HTR-8/SVneo (cell line): ENCODE results near the gene ZNF619.

Source experiments
- DNase-seq: peaks from one replicate; pipeline ENCODE4 v3.0.0; 2011; ENCODE audit warnings: low spot score, mixed read lengths; ENCODE audit not compliant: insufficient read length
- FAIRE-seq: peaks from 2 replicates; lab custom pipeline; 2011; peaks lifted over from hg19 to GRCh38; lab: Jason Lieb, UNC

Gene ZNF619

GRCh38 chr3:40464339-40465110 is 12.4 kb upstream of the ZNF619 start:
- no peak for FAIRE-seq

GRCh38 chr3:40465111-40465407 is 11.9 kb upstream of the ZNF619 start:
- no peak for FAIRE-seq
- DNase-seq = no peak

More at GRCh38 chr3:40464339-40465110, 12.4 kb upstream of the ZNF619 start:
- DNase-seq = no peak

- no peak for DNase-seq
- no peak for FAIRE-seq
These were observed 11.5 kb upstream of the ZNF619 start for GRCh38 chr3:40465456-40465855.

GRCh38 chr3:40468018-40468417 is 8.9 kb upstream of the ZNF619 start:
- DNase-seq (no peak), FAIRE-seq (no peak)

- DNase-seq (no peak), FAIRE-seq (no peak)
These were observed 6.2 kb upstream of the ZNF619 start for GRCh38 chr3:40470701-40471100.

- DNase-seq (no peak), FAIRE-seq (no peak)
These were observed 744 bp downstream of the ZNF619 start for GRCh38 chr3:40477666-40478065.

GRCh38 chr3:40487172-40487571 is 10.2 kb downstream of the ZNF619 start:
- FAIRE-seq (no peak), DNase-seq (no peak)

- no peak for FAIRE-seq
- DNase-seq = no peak
These were observed 14.0 kb downstream of the ZNF619 start for GRCh38 chr3:40490916-40491315.

- DNase-seq (no peak), FAIRE-seq (no peak)
These were observed 17.8 kb downstream of the ZNF619 start for GRCh38 chr3:40494698-40495097.

- FAIRE-seq = no peak
- no peak for DNase-seq
These were observed 20.4 kb downstream of the ZNF619 start for GRCh38 chr3:40497288-40497687.

- no peak for DNase-seq
- FAIRE-seq = no peak
These were observed 23.0 kb downstream of the ZNF619 start for GRCh38 chr3:40499952-40500351.

GRCh38 chr3:40502034-40502433 is 25.1 kb downstream of the ZNF619 start:
- DNase-seq (no peak), FAIRE-seq (no peak)

GRCh38 chr3:40504636-40505430 is 27.9 kb downstream of the ZNF619 start:
- FAIRE-seq (peak; percentile 40), DNase-seq (peak; percentile 67)

GRCh38 chr3:40505599-40506462 is 28.9 kb downstream of the ZNF619 start, which contains the start of gene ZNF620:
Gene ZNF620, plus strand, starts transcription at chr3:40506039. Its CDS starts 314 bp downstream, at chr3:40506353.
- DNase-seq (peak; percentile 54), FAIRE-seq (no peak)

GRCh38 chr3:40511031-40511718 is 34.3 kb downstream of the ZNF619 start:
- no peak for DNase-seq
- no peak for FAIRE-seq

GRCh38 chr3:40516201-40516600 is 39.3 kb downstream of the ZNF619 start:
- DNase-seq = no peak
- no peak for FAIRE-seq

GRCh38 chr3:40518067-40518466 is 41.1 kb downstream of the ZNF619 start:
- DNase-seq (no peak), FAIRE-seq (no peak)

- DNase-seq (no peak), FAIRE-seq (no peak)
These were observed 41.9 kb downstream of the ZNF619 start for GRCh38 chr3:40518848-40519247.

GRCh38 chr3:40521254-40521653 is 44.3 kb downstream of the ZNF619 start:
- no peak for DNase-seq
- no peak for FAIRE-seq

- DNase-seq = no peak
- FAIRE-seq = no peak
These were observed 46.9 kb downstream of the ZNF619 start for GRCh38 chr3:40523781-40524180.
